ENCODE measurements around the gene CD4.

Gene CD4

DNA sequence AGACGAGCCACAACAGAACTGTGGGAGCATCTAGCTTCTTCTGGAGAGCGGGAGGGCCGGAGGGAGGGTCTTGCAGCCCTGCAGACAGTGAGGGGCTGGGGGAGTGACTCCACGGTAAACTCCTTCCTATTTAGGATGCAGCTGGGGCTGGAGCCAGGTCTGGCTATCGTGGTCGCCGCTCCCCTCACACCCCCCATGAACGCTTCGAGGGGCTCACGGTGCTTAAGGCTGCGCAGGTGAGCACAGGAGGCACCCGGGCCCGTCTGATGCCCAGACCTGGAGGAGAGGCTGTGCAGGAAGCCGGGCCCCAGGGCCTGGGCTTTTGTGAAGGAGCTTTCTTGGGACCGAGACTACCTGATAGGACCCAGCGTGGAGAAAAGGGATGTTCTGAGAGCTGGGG lies 47.5 kb downstream of the CD4 start:
- no peak overlapping the region for H3K27ac ChIP-seq (ENCODE audit: extremely low read depth, low read depth, low read length)
- H3K4me1 ChIP-seq (ENCODE audit: control insufficient read depth, insufficient read depth, low read length): no peaks in the 10 kb centered on the region
- TF ChIP-seq BCL11A (tag by site-specific recombination; IDR thresholded peaks at IDR 0.05; ENCODE audit: low read depth): no peak
- no peak for TF ChIP-seq ZNF341 (tag by site-specific recombination; IDR thresholded peaks at IDR 0.05; ENCODE audit: low read depth)
- TF ChIP-seq OSR2 (tag by site-specific recombination; IDR thresholded peaks at IDR 0.05): no peak
- TF ChIP-seq ZNF169 (tag by site-specific recombination; IDR thresholded peaks at IDR 0.05): no peak
- TF ChIP-seq, protein P1, sequence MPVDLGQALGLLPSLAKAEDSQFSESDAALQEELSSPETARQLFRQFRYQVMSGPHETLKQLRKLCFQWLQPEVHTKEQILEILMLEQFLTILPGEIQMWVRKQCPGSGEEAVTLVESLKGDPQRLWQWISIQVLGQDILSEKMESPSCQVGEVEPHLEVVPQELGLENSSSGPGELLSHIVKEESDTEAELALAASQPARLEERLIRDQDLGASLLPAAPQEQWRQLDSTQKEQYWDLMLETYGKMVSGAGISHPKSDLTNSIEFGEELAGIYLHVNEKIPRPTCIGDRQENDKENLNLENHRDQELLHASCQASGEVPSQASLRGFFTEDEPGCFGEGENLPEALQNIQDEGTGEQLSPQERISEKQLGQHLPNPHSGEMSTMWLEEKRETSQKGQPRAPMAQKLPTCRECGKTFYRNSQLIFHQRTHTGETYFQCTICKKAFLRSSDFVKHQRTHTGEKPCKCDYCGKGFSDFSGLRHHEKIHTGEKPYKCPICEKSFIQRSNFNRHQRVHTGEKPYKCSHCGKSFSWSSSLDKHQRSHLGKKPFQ (tag by site-specific recombination; IDR thresholded peaks at IDR 0.05): no peak
- TF ChIP-seq, protein P2, sequence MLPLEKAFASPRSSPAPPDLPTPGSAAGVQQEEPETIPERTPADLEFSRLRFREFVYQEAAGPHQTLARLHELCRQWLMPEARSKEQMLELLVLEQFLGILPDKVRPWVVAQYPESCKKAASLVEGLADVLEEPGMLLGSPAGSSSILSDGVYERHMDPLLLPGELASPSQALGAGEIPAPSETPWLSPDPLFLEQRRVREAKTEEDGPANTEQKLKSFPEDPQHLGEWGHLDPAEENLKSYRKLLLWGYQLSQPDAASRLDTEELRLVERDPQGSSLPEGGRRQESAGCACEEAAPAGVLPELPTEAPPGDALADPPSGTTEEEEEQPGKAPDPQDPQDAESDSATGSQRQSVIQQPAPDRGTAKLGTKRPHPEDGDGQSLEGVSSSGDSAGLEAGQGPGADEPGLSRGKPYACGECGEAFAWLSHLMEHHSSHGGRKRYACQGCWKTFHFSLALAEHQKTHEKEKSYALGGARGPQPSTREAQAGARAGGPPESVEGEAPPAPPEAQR (tag by site-specific recombination; IDR thresholded peaks at IDR 0.05): no peak
- TF ChIP-seq ZNF600 (tag by site-specific recombination; IDR thresholded peaks at IDR 0.05): no peak
- no peak for TF ChIP-seq ZFP37 (tag by site-specific recombination; IDR thresholded peaks at IDR 0.05)
- TF ChIP-seq ZNF324 (tag by site-specific recombination; IDR thresholded peaks at IDR 0.05): no peak
- TF ChIP-seq REPIN1 (tag by site-specific recombination; IDR thresholded peaks at IDR 0.05; ENCODE audit: low read depth): no peak
- no peak for TF ChIP-seq KLF1 (tag by site-specific recombination; IDR thresholded peaks at IDR 0.05)
- TF ChIP-seq, protein P3, sequence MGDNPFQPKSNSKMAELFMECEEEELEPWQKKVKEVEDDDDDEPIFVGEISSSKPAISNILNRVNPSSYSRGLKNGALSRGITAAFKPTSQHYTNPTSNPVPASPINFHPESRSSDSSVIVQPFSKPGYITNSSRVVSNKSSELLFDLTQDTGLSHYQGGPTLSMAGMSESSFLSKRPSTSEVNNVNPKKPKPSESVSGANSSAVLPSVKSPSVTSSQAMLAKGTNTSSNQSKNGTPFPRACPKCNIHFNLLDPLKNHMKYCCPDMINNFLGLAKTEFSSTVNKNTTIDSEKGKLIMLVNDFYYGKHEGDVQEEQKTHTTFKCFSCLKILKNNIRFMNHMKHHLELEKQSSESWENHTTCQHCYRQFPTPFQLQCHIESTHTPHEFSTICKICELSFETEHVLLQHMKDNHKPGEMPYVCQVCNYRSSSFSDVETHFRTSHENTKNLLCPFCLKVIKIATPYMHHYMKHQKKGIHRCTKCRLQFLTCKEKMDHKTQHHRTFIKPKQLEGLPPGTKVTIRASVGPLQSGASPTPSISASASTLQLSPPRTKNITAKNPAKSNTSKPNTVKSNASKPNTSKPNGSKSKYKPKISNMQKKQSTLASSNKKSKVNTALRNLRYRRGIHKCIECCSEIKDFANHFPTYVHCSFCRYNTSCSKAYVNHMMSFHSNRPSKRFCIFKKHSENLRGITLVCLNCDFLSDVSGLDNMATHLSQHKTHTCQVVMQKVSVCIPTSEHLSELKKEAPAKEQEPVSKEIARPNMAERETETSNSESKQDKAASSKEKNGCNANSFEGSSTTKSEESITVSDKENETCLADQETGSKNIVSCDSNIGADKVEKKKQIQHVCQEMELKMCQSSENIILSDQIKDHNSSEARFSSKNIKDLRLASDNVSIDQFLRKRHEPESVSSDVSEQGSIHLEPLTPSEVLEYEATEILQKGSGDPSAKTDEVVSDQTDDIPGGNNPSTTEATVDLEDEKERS (tag by site-specific recombination; IDR thresholded peaks at IDR 0.05): no peak
- no peak for TF ChIP-seq ZBTB21 (tag by site-specific recombination; IDR thresholded peaks at IDR 0.05)
- CTCF ChIA-PET: interaction anchor here (0.5 to 7.4 kb wide), 6 partner anchors 10 to 207 kb away, joined by 3 to 75 read pairs (median 6); partner anchors contain the start of genes CDCA3, MLF2 and USP5
- H3K36me3 ChIP-seq (ENCODE audit: control insufficient read depth in 2 of 2, insufficient read depth in 1 of 2, low read length in 2 of 2): peaks cover 14 to 85% of the 10 kb centered on the region in 2 experiments
- H3K9me3 ChIP-seq (ENCODE audit: control insufficient read depth, insufficient read depth, low read depth, low read length): no peaks in the 10 kb centered on the region
- H3K4me3 ChIP-seq (ENCODE audit: low read depth, low read length): no peak overlapping the region
- POLR2A ChIA-PET: interaction anchor here (0.6 to 3.3 kb wide), 3 partner anchors 15 to 113 kb away, joined by 3 to 10 read pairs (median 5); partner anchors contain the start of genes CDCA3 and COPS7A

DNA sequence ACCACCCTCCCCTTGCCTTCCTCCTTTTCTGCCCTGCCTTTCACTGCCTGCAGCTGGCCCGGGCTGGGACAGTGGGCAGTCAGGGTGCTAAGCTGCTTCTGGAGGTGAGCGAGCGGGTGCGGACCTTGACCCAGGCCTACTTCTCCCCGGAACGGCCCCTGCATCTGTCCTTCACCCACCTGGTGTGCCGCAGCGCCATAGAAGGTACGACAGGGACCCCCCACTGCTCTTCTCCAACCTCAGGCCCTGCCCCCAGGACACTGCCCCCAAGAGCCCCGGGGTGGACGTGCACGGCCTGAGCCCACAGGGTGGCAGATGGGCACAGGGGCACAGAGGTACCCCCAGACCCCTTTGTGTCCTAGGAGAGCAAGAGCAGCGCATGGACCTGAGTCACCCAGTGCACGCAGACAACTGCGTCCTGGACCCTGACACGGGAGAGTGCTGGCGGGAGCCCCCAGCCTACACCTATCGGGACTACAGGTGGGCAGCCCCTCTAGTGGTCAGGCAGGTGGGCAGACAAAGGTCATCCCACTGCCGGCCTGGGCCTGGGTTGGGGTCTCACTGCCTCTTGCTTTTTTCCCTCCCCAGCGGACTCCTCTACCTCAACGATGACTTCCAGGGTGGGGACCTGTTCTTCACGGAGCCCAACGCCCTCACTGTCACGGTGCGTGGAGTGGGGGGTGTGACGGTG lies 48.2 kb downstream of the CD4 start:
- TF ChIP-seq, protein P4, sequence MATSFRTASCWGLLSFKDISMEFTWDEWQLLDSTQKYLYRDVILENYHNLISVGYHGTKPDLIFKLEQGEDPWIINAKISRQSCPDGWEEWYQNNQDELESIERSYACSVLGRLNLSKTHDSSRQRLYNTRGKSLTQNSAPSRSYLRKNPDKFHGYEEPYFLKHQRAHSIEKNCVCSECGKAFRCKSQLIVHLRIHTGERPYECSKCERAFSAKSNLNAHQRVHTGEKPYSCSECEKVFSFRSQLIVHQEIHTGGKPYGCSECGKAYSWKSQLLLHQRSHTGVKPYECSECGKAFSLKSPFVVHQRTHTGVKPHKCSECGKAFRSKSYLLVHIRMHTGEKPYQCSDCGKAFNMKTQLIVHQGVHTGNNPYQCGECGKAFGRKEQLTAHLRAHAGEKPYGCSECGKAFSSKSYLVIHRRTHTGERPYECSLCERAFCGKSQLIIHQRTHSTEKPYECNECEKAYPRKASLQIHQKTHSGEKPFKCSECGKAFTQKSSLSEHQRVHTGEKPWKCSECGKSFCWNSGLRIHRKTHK (tag by site-specific recombination; IDR thresholded peaks at IDR 0.05): no peak
- 0 out of 2 replicates have a peak, but pooled peaks have one; percentile 9 for TF ChIP-seq GLIS2 (tag by site-specific recombination; IDR thresholded peaks at IDR 0.05)
- TF ChIP-seq ZBTB7A (tag by site-specific recombination; IDR thresholded peaks at IDR 0.05; ENCODE audit: low read depth): no peak
- no peak for TF ChIP-seq GLI4 (tag by site-specific recombination; IDR thresholded peaks at IDR 0.05)
- no peak for TF ChIP-seq ZNF785 (tag by site-specific recombination; IDR thresholded peaks at IDR 0.05)
- no peaks in the 10 kb centered on the region for H3K4me1 ChIP-seq (ENCODE audit: control insufficient read depth, insufficient read depth, low read length)
- H3K36me3 ChIP-seq (ENCODE audit: control insufficient read depth in 2 of 2, insufficient read depth in 1 of 2, low read length in 2 of 2): peaks cover 14 to 85% of the 10 kb centered on the region in 2 experiments; a peak in 2 of 3 replicates
- H3K9me3 ChIP-seq (ENCODE audit: control insufficient read depth, insufficient read depth, low read depth, low read length): no peaks in the 10 kb centered on the region
- H3K4me3 ChIP-seq (ENCODE audit: low read depth, low read length): no peak overlapping the region
- no peak overlapping the region for H3K27ac ChIP-seq (ENCODE audit: extremely low read depth, low read depth, low read length)
- POLR2A ChIA-PET: interaction anchor here (1.4 to 3.3 kb wide), 2 partner anchors 14 to 114 kb away, joined by 5 to 10 read pairs; partner anchors contain the start of genes CDCA3 and COPS7A
- CTCF ChIA-PET: interaction anchor here (1.0 to 7.4 kb wide), 5 partner anchors 9 to 84 kb away, joined by 3 to 75 read pairs (median 10); partner anchors contain the start of genes CDCA3, MLF2 and USP5
